A673 (cell line): ENCODE results near the gene DIRAS1. TPM values are rescaled to one million over a fixed set of nuclear protein-coding genes. Genes with fewer than 3 reads are reported as not detected.

Source experiments
- BruUV-seq: library from RNA; stranded (reverse); fragments of 400-500 nt; replicated peaks from 2 replicates; lab custom pipeline; 2021; lab: Mats Ljungman, UMichigan
- CTCF ChIA-PET: fragments of 300-600 bp; sonication (Branson Sonifier 250); formaldehyde crosslinking; loops from one replicate; lab custom pipeline; 2022; ENCODE audit warnings: antibody characterized with exemption; lab: Charles Lee
- POLR2A ChIA-PET: fragments of 300-600 bp; sonication (Branson Sonifier 250); formaldehyde crosslinking; loops from one replicate; lab custom pipeline; 2022; ENCODE audit warnings: antibody characterized with exemption; ENCODE audit not compliant: low non-redundant PET; lab: Charles Lee
- DNase-seq: peaks from one replicate; pipeline ENCODE4 v3.0.0-alpha.2; 2015; ENCODE audit warnings: low spot score
- H3K27ac ChIP-seq: fragments of 200-600 bp; sonication (generic); 2 replicates; pipeline ENCODE4 v1.5.1; 2016; ENCODE audit warnings: mixed run types, low read depth, mild to moderate bottlenecking, mixed read lengths, antibody characterized with exemption, low read length; ENCODE audit not compliant: poor library complexity, severe bottlenecking
- H3K27me3 ChIP-seq: fragments of 200-600 bp; sonication (generic); replicated peaks from 2 replicates; pipeline ENCODE4 v1.6.1; 2017; ENCODE audit warnings: mixed run types, low read depth, mild to moderate bottlenecking, mixed read lengths, antibody characterized with exemption, low read length; ENCODE audit not compliant: insufficient read depth, poor library complexity
- H3K36me3 ChIP-seq: fragments of 200-600 bp; sonication (generic); 2 replicates; pipeline ENCODE4 v1.6.1; 2016; ENCODE audit warnings: mixed run types, mild to moderate bottlenecking, mixed read lengths, antibody characterized with exemption, low read length; ENCODE audit not compliant: insufficient read depth, poor library complexity, severe bottlenecking
- H3K4me1 ChIP-seq: fragments of 200-600 bp; sonication (generic); 2 replicates; pipeline ENCODE4 v1.6.1; 2017; ENCODE audit warnings: mixed run types, mild to moderate bottlenecking, mixed read lengths, antibody characterized with exemption, low read length; ENCODE audit not compliant: insufficient read depth, poor library complexity, severe bottlenecking
- H3K4me3 ChIP-seq: fragments of 200-600 bp; sonication (generic); 2 replicates; pipeline ENCODE4 v1.5.1; 2016; ENCODE audit warnings: low read depth, mixed run types, mild to moderate bottlenecking, mixed read lengths, low read length; ENCODE audit not compliant: poor library complexity, severe bottlenecking
- H3K9me3 ChIP-seq: fragments of 200-600 bp; sonication (generic); 2 replicates; pipeline ENCODE4 v1.6.1; 2016; ENCODE audit warnings: mixed run types, low read depth, mild to moderate bottlenecking, mixed read lengths, antibody characterized with exemption, low read length; ENCODE audit not compliant: poor library complexity, severe bottlenecking
- EZH2 ChIP-seq: fragments of 200-600 bp; sonication (generic); IDR thresholded peaks from 2 replicates; pipeline ENCODE4 v1.6.1; 2017; ENCODE audit warnings: borderline replicate concordance, low read depth, mild to moderate bottlenecking, mixed read lengths, antibody characterized with exemption, low read length; ENCODE audit not compliant: poor library complexity, severe bottlenecking
- intact Hi-C: fragments of 100-400 bp; cut with micrococcal nuclease; formaldehyde crosslinking; loops from one replicate; pipeline ENCODE4 v1.10.0; 2022; ENCODE audit not compliant: unreplicated experiment
- total RNA-seq: library from RNA; stranded (reverse); gene quantifications from 2 replicates; pipeline ENCODE4 v1.2.3, GENCODE V29; 2021
- TF ChIP-seq, protein P1 (sequence below): fragments of 300-800, 200-600 bp; sonication (generic); conservative IDR thresholded peaks from 2 replicates; pipeline ENCODE4 v1.5.1; 2017; ENCODE audit warnings: low read depth, mild to moderate bottlenecking, antibody characterized with exemption, low read length, moderate library complexity, mixed read lengths

Gene DIRAS1
- total RNA-seq, 1 experiment from 2014 or later = 36.8 TPM

DNA sequence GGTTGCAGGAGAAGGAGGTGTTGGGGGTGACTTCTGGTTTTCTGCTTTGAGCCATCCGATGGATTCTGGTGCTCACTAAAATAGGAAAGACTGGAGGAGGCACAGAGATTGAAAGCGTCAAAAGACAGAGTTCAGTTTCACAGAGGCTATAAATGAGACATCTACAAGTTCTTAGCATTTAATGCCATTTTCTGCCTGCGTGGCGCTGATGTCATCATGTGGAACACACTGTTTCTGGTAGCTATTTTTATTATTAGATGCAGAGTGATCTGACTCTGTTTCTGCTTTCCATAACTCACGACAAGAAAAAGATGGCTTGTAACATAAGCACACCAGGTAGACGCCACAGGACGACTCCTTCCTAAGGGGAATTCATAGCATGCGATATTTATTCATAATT lies 21.9 kb upstream of the DIRAS1 start:
- Histone ChIP-seq H3K9me3 (no peaks in the 10 kb centered on the region), H3K27me3 (peaks cover 7% of the 10 kb centered on the region), H3K4me1 (no peaks in the 10 kb centered on the region), H3K36me3 (no peaks in the 10 kb centered on the region), H3K27ac (no peak overlapping the region), H3K4me3 (no peak overlapping the region)
- no TSS peak for BruUV-seq
- ChIA-PET CTCF (no interaction called here), POLR2A (no interaction called here)
- TF ChIP-seq, protein P1, sequence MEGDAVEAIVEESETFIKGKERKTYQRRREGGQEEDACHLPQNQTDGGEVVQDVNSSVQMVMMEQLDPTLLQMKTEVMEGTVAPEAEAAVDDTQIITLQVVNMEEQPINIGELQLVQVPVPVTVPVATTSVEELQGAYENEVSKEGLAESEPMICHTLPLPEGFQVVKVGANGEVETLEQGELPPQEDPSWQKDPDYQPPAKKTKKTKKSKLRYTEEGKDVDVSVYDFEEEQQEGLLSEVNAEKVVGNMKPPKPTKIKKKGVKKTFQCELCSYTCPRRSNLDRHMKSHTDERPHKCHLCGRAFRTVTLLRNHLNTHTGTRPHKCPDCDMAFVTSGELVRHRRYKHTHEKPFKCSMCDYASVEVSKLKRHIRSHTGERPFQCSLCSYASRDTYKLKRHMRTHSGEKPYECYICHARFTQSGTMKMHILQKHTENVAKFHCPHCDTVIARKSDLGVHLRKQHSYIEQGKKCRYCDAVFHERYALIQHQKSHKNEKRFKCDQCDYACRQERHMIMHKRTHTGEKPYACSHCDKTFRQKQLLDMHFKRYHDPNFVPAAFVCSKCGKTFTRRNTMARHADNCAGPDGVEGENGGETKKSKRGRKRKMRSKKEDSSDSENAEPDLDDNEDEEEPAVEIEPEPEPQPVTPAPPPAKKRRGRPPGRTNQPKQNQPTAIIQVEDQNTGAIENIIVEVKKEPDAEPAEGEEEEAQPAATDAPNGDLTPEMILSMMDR = no peak
- no peak for TF ChIP-seq EZH2
- DNase-seq = no peak
- intact Hi-C loops = no loop called here

DNA sequence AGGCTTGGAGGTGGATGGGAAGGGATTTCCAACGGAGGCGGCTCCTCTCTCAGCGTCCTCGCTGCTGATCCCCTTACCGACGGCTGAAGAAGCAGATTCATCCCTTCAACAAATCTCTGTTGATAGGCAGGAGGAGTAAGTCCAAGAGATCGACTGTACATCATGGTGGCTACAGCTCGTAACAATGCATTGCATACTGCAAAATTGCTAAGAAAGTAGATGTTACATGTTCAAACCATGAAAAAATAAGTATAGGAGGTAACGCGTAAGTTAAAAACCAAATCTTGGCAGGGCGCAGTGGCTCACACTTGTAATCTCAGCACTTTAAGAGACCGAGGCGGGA lies 19.1 kb upstream of the DIRAS1 start:
- no peak for DNase-seq
- peak overlapping the region; percentile 75 for H3K4me3 ChIP-seq
- ChIA-PET CTCF (no interaction called here), POLR2A (no interaction called here)
- no peaks in the 10 kb centered on the region for H3K4me1 ChIP-seq
- no peaks in the 10 kb centered on the region for H3K9me3 ChIP-seq
- no TSS peak for BruUV-seq
- intact Hi-C loops = no loop called here
- H3K36me3 ChIP-seq = peaks cover 4% of the 10 kb centered on the region
- no peak overlapping the region for H3K27ac ChIP-seq
- TF ChIP-seq, protein P1 = no peak
- TF ChIP-seq EZH2 = no peak
- no peaks in the 10 kb centered on the region for H3K27me3 ChIP-seq

DNA sequence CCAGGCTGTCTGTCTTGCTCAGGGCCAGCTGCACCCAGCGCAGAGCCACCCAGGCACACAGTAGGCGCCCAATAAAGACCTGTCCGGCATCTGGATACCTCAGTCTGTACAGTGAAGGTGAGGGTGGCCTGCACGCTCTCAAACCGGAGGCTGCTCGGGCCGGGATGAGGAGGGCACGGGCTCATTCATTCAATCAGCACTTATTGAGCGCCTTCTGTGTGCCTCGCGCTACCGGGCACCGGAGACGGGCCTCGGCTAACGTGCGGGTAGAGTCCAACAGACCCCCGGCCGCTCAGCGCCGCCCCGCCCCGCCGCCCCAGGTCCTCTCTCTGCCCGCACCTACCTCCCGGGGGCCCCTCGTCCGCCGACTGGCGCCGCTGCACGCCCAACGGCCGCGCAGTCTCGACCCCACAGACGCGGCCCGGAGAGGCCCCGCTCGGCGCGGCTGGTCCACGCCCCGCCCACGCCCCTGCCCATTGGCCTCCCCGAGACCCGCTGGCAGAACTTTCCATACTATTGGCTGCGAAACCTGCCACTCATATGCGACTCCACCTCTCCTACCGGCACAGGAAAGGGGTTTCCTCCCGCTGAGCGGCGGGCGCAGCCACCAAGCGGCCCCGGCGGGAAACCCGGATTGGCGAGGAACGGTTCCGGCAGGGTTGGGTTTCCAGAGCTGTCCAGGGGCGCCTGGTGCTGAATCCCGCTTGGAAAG lies 18.6 kb upstream of the DIRAS1 start, which contains the start of gene SLC39A3:
Gene SLC39A3, minus strand, starts transcription at position 416 of the 712 bp plus-strand sequence. CDS start 2,760 bp downstream, outside the sequence.
- H3K27me3 ChIP-seq = no peaks in the 10 kb centered on the region
- no TSS peak for BruUV-seq
- CTCF ChIA-PET = no interaction called here
- H3K27ac ChIP-seq = peak within 1 kb of the TSS; percentile 73
- peak; percentile 98 for DNase-seq
- intact Hi-C loops = no loop called here
- no peaks in the 10 kb centered on the region for H3K9me3 ChIP-seq
- no peak for TF ChIP-seq EZH2
- TF ChIP-seq, protein P1 = no peak
- peak within 1 kb of the TSS; percentile 75 for H3K4me3 ChIP-seq
- H3K4me1 ChIP-seq = no peaks in the 10 kb centered on the region
- POLR2A ChIA-PET = interaction anchor here (0.6 to 0.7 kb wide), 2 partner anchors 81 to 611 kb away, joined by 3 to 4 read pairs; no protein-coding TSS in a partner anchor
- H3K36me3 ChIP-seq = peaks cover 4% of the 10 kb centered on the region
